Lower leg skin (tissue), 3 donors: ENCODE results near the gene SYCE3.

Source experiments
- CTCF ChIP-seq, 3 donors: fragments of 450-650 bp; IDR thresholded peaks; one replicate each; pipeline ENCODE4 v1.5.1; 2016; ENCODE audit warnings: antibody characterized with exemption in 3 of 3, mild to moderate bottlenecking in 3 of 3, moderate library complexity in 2 of 3
- POLR2A ChIP-seq, 2 donors: fragments of 450-650 bp; IDR thresholded peaks; one replicate each; pipeline ENCODE4 v1.6.1; 2016 to 2017; ENCODE audit warnings: antibody characterized with exemption in 2 of 2, mild to moderate bottlenecking in 1 of 2, moderate library complexity in 1 of 2

DNA sequence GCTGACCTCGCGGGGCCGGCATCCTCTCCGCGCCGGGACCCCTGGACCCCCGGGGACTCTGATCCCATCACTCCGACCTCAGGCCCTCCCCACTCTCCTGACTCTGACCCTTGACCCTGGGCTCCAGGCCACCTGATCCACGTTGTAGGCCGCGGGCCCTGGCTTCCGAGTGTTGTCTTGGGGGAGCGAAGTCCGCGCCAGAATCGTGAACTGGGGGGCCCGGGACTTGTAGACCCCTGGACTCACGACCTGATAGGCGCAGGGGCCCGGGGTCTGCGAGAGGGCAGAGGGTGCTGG, 32.2 kb downstream of the SYCE3 start:
- TF ChIP-seq CTCF (IDR thresholded peaks at IDR 0.05) = no peak
- no peak for TF ChIP-seq POLR2A (IDR thresholded peaks at IDR 0.05)
